Measurements from ENCODE around the gene PGRMC2.

DNA sequence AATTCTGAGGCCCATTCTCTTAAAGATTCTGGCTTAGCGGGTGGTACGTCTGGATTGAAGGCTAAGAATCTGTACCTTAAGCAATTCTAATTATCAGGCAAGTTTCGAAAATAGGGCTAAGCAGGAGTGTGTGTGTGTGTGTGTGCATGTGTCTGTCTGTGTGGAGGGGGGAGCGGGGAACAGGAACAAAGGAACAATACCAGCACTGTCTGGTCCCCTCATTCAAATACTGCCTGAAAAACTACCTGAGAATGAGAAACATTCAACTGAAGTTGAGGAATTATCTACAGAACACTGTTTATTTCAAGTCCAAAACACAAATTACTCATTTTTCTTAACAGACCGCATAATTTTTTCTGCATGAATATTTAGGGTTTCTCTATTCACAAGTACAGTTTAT, 18.6 kb downstream of the PGRMC2 start:
- TF ChIP-seq LEF1 (IDR thresholded peaks at IDR 0.05; ENCODE audit: borderline replicate concordance) = no peak
- no peak for TF ChIP-seq SUZ12 (IDR thresholded peaks at IDR 0.05)
- TF ChIP-seq FOXM1 (IDR thresholded peaks at IDR 0.05; ENCODE audit: borderline replicate concordance) = no peak
- TF ChIP-seq SP1 (IDR thresholded peaks at IDR 0.05) = no peak
- no peak for TF ChIP-seq TARDBP (IDR thresholded peaks at IDR 0.05)
- TF ChIP-seq NFRKB (IDR thresholded peaks at IDR 0.05) = no peak
- no peak for TF ChIP-seq BHLHE40 (IDR thresholded peaks at IDR 0.05; ENCODE audit: borderline replicate concordance)
- TF ChIP-seq FOXA1 (IDR thresholded peaks at IDR 0.05) = no peak
- TF ChIP-seq HDGF (IDR thresholded peaks at IDR 0.05; ENCODE audit: borderline replicate concordance) = no peak
- no peak for TF ChIP-seq ARNT (IDR thresholded peaks at IDR 0.05)
- no peak for TF ChIP-seq FOXK2 (IDR thresholded peaks at IDR 0.05)
- TF ChIP-seq ELF4 (IDR thresholded peaks at IDR 0.05) = no peak
- TF ChIP-seq, protein P1, sequence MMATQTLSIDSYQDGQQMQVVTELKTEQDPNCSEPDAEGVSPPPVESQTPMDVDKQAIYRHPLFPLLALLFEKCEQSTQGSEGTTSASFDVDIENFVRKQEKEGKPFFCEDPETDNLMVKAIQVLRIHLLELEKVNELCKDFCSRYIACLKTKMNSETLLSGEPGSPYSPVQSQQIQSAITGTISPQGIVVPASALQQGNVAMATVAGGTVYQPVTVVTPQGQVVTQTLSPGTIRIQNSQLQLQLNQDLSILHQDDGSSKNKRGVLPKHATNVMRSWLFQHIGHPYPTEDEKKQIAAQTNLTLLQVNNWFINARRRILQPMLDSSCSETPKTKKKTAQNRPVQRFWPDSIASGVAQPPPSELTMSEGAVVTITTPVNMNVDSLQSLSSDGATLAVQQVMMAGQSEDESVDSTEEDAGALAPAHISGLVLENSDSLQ (IDR thresholded peaks at IDR 0.05) = no peak
